ENCODE measurements around the gene SCUBE3. TPM values are rescaled to one million over a fixed set of nuclear protein-coding genes. Genes with fewer than 3 reads are reported as not detected.

SCUBE3 gene
- total RNA-seq, 1 donor from 2014 or later: 1.2 TPM

GRCh38 chr6:35214869-35215664 lies 1.3 kb downstream of the SCUBE3 start:
- no peak for TF ChIP-seq CTCF (IDR thresholded peaks at IDR 0.05; ENCODE audit: unreplicated experiment)
- Mint-ChIP-seq H3K27ac (ENCODE audit: unreplicated experiment) (no peak overlapping the region), H3K4me3 (ENCODE audit: unreplicated experiment) (peak overlapping the region; percentile 69), H3K36me3 (ENCODE audit: low read depth, unreplicated experiment) (no peaks in the 10 kb centered on the region), H3K4me1 (ENCODE audit: unreplicated experiment) (peaks cover 50% of the 10 kb centered on the region), H3K27me3 (ENCODE audit: unreplicated experiment) (peaks cover 25% of the 10 kb centered on the region), H3K9me3 (ENCODE audit: unreplicated experiment) (no peaks in the 10 kb centered on the region)
- DNase-seq (ENCODE audit: low spot score): no peak

GRCh38 chr6:35215665-35216411 lies 2.1 kb downstream of the SCUBE3 start:
- peak overlapping the region; percentile 22 for H3K27ac Mint-ChIP-seq (ENCODE audit: unreplicated experiment)
- H3K4me1 Mint-ChIP-seq (ENCODE audit: unreplicated experiment): peaks cover 52% of the 10 kb centered on the region
- peak overlapping the region; percentile 68 for H3K4me3 Mint-ChIP-seq (ENCODE audit: unreplicated experiment)
- H3K27me3 Mint-ChIP-seq (ENCODE audit: unreplicated experiment): peaks cover 22% of the 10 kb centered on the region
- no peaks in the 10 kb centered on the region for H3K36me3 Mint-ChIP-seq (ENCODE audit: low read depth, unreplicated experiment)
- no peak for TF ChIP-seq CTCF (IDR thresholded peaks at IDR 0.05; ENCODE audit: unreplicated experiment)
- no peaks in the 10 kb centered on the region for H3K9me3 Mint-ChIP-seq (ENCODE audit: unreplicated experiment)
- no peak for DNase-seq (ENCODE audit: low spot score)

- Mint-ChIP-seq H3K27me3 (ENCODE audit: unreplicated experiment) (peaks cover 20% of the 10 kb centered on the region), H3K4me3 (ENCODE audit: unreplicated experiment) (no peak overlapping the region), H3K36me3 (ENCODE audit: low read depth, unreplicated experiment) (no peaks in the 10 kb centered on the region), H3K27ac (ENCODE audit: unreplicated experiment) (peak overlapping the region; percentile 22), H3K9me3 (ENCODE audit: unreplicated experiment) (no peaks in the 10 kb centered on the region), H3K4me1 (ENCODE audit: unreplicated experiment) (peaks cover 51% of the 10 kb centered on the region)
- no peak for DNase-seq (ENCODE audit: low spot score)
- TF ChIP-seq CTCF (IDR thresholded peaks at IDR 0.05; ENCODE audit: unreplicated experiment): no peak
Observed at GRCh38 chr6:35216412-35216732, 2.6 kb downstream of the SCUBE3 start.

GRCh38 chr6:35216851-35217811 lies 3.4 kb downstream of the SCUBE3 start:
- no peak overlapping the region for H3K27ac Mint-ChIP-seq (ENCODE audit: unreplicated experiment)
- no peaks in the 10 kb centered on the region for H3K9me3 Mint-ChIP-seq (ENCODE audit: unreplicated experiment)
- DNase-seq (ENCODE audit: low spot score): no peak
- H3K4me1 Mint-ChIP-seq (ENCODE audit: unreplicated experiment): peaks cover 43% of the 10 kb centered on the region
- TF ChIP-seq CTCF (IDR thresholded peaks at IDR 0.05; ENCODE audit: unreplicated experiment): no peak
- H3K36me3 Mint-ChIP-seq (ENCODE audit: low read depth, unreplicated experiment): no peaks in the 10 kb centered on the region
- peak overlapping the region; percentile 16 for H3K4me3 Mint-ChIP-seq (ENCODE audit: unreplicated experiment)
- peaks cover 19% of the 10 kb centered on the region for H3K27me3 Mint-ChIP-seq (ENCODE audit: unreplicated experiment)
